Activated naive CD4-positive, alpha-beta T cell treated with anti-CD3 and anti-CD28 coated beads, Interleukin-2, amount 50 U/mL, for 16 hours (primary cell): ENCODE measurements around the gene HCN2.
"Not testable (repeated sequence)": the region's sequence is repeated elsewhere in the genome, so short reads cannot be mapped to it uniquely, and the experiment has no call there.

Experiments
- DNase-seq: peaks from one replicate; pipeline ENCODE4 v3.0.0-alpha.2; 2020

The HCN2 gene

GRCh38 chr19:607301-608154 is 17.8 kb downstream of the HCN2 start:
- DNase-seq = no peak

- DNase-seq = no peak
Measured at GRCh38 chr19:608155-609003, 18.7 kb downstream of the HCN2 start.

- no peak for DNase-seq
Measured at GRCh38 chr19:609004-609346, 19.3 kb downstream of the HCN2 start.

GRCh38 chr19:610071-610800 is 20.6 kb downstream of the HCN2 start:
- no peak for DNase-seq

- DNase-seq = peak; percentile 57
Measured at GRCh38 chr19:610801-611480, 21.3 kb downstream of the HCN2 start.

- DNase-seq = peak; percentile 62
Measured at GRCh38 chr19:611481-611868, 21.8 kb downstream of the HCN2 start.

GRCh38 chr19:612941-613340 is 23.3 kb downstream of the HCN2 start:
- DNase-seq = no peak

- DNase-seq = no peak
Measured at GRCh38 chr19:613732-614567, 24.3 kb downstream of the HCN2 start.

GRCh38 chr19:615619-616018 is 25.9 kb downstream of the HCN2 start:
- DNase-seq = no peak

GRCh38 chr19:616062-616700 is 26.5 kb downstream of the HCN2 start:
- no peak for DNase-seq

GRCh38 chr19:616747-617526 is 27.3 kb downstream of the HCN2 start:
- DNase-seq = no peak

- no peak for DNase-seq
Measured at GRCh38 chr19:617551-618246, 28.0 kb downstream of the HCN2 start.

- DNase-seq = no peak
Measured at GRCh38 chr19:618247-618619, 28.6 kb downstream of the HCN2 start.

GRCh38 chr19:618674-619285 is 29.1 kb downstream of the HCN2 start:
- DNase-seq = no peak

- no peak for DNase-seq
Measured at GRCh38 chr19:619286-620002, 29.8 kb downstream of the HCN2 start.

- no peak for DNase-seq
Measured at GRCh38 chr19:620166-620862, 30.6 kb downstream of the HCN2 start.

GRCh38 chr19:621191-621590 is 31.5 kb downstream of the HCN2 start:
- DNase-seq = not testable (repeated sequence)

- DNase-seq = no peak
Measured at GRCh38 chr19:621819-622218, 32.1 kb downstream of the HCN2 start.
